Stimulated activated CD4-positive, alpha-beta T cell treated with anti-CD3 and anti-CD28 coated beads, Interleukin-4, amount 100 ng/mL, for 1 hour (primary cell): ENCODE measurements around the gene NCAM1.
"Not testable (repeated sequence)": the region's sequence is repeated elsewhere in the genome, so short reads cannot be mapped to it uniquely, and the experiment has no call there.

ENCODE experiments used
- DNase-seq: peaks from one replicate; pipeline ENCODE4 v3.0.0-alpha.2; 2020

Gene NCAM1

DNA sequence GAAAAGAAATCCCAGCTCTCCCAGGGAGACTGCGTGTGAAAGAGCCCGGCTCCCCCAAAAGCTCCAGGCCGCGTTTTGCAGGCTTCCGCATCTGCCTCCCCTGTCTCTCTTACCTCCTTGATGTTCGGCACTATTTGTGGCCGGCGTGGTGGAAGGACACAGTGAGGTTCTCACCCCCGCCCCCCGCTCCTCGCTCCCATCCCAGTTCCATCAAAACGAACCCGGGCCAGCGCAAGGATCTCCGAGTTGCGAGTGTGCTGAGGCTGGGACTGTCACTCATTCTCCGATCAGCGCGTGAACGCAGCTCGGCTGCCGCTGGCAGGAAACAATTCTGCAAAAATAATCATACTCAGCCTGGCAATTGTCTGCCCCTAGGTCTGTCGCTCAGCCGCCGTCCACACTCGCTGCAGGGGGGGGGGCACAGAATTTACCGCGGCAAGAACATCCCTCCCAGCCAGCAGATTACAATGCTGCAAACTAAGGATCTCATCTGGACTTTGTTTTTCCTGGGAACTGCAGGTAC is at the start of gene NCAM1:
Gene NCAM1 (plus strand): TSS at position 275 of the 523 bp plus-strand sequence.
- DNase-seq: peak; percentile 21

DNA sequence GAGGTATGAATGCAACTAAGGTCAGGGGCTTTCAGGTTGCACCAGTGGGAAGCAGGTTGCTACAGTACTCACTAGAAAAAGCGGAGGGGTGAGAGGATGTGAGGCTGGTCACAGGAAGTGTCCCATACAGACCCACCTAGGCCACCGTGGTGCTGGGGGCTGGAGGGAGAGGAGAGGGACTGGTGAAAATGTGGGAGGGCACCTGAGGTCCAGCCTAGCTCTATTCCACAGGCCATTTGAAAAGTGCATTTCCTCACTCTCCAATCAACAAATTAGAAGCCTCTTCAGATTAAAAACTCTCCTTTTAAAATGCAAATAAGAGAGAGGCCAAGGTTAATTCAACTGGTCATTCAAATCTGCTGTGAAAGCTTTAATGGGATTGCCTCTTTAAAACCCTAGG is 38.6 kb upstream of the NCAM1 start:
- DNase-seq: no peak

DNA sequence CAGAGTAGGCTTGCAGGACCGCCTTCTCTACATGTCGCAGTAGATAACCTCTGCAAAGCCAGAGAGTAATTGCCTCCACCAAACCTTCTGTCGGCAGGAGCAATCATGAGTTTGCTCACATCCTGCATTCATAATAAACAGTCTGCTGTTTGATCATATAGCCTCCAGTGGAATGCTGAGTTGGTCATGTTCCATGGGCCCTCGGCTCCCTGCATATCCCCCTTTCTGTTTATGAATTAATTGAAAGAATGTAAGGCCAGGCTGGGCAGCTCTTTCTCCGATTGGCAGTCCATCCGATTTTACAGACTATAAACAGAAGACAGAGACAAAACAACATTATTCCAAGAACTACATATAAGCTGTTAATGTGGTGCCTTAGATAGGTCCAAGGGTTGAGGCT is 36.4 kb upstream of the NCAM1 start:
- not testable (repeated sequence) for DNase-seq

DNA sequence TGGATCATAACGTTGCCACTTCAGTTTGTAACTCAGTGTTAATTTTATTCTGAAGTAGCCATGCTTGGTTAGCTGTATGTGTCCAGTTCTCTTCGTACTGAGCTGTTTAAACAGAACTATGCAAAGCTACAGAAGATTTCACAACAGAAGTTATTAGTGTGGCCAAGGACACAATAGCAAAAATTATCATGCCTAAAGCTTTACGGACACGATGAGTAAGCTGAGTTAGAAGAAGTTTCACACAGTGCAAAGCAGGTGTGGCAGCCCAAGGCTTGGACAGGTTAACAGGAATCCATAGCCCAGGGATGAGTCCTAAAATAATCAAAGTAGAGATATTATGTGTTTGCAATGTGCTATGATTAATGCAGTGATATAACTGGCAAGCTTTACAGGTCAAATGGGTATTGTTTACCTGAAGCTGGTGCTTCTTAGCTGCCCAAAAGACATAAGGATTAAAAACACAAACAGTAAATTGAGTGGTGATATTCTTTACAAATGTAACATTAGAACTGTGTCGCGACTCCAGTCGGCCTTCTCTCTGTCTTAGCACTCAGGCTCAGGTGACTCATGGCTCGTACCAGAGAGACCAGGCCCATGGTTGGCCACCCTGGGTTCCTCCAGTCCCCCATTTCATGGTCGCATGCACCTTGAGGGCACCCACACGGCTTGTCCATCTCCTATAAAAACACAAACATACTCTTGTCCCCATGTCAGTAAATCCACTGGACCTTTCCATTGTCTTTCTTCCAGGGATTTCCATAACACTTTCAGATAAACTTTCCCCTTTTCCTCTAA is 35.5 kb upstream of the NCAM1 start:
- no peak for DNase-seq

DNA sequence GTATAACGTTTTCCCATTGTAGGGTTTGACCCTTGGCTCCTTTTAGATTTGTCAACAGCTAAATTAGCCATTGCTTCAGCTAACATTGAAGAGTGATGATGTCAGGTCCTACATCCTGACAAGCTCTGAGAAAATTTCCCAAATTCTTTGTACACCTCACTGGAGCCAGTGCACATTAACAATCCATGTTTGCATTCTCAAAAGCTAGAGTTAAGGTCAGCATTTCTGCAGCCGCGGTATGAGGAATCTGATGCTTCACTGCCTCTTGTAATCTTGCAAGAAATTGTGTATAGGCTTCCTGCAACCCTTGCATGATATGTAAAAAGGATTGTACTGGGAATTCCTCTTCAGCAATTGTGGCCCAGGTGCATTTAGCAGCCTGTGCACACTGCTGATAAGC is 33.1 kb upstream of the NCAM1 start:
- no peak for DNase-seq

DNA sequence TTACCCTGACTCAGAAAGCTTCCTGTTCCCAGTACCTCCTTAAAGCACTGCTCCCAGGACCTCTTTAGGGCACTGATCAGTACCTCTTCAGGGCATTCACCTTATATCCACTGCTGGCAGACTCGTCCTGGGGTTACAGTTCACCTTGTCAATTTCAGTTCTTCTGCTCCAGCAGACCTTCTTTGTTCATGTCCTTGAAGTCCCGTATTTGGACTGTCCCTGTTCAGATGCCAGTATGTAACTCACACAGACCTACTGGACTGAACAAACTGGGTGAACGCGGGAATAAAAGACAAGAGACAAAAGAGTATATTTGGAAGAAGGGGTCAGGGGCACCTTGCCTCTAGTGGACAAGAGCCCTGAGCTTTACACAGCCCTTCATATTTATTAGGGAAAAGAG is 31.8 kb upstream of the NCAM1 start:
- DNase-seq: no peak

DNA sequence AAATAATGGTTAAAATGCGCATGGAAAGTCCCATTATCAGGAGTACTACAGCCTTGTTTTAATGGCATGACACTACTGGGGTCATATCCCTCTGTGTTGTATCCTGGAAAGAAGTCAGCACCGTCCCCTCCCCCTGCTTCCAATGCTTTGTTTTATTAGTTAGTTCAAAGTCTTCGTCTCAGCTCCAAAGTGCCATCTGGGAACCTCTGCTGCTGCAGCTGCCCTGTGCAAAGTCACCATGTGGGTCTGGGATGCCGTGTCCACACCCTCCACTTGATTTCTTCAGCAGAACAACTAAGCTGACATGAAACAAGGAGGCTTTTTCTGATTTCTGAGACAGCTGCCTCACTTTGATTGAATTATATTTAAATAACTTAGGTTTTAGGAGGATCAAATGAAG is 29.5 kb upstream of the NCAM1 start:
- no peak for DNase-seq

DNA sequence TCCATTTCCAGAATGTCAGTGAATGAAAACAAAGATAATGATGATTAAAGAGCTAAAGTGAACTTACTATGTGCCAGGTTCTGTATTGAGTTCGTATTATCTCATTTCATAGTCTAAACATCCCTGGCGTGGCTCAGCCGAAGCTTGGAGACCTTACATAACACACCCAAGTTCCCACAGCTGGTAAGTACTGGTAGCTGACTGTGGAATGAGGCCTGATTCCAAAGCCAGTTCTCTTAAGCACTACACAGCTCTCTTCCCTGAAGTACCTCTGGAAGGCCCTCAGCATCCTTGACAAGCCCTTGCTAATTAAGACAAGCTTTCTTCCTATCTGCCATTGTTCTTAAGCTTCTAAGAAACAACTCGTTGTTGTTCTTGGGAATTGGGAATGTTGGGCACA is 28.6 kb upstream of the NCAM1 start:
- no peak for DNase-seq

DNA sequence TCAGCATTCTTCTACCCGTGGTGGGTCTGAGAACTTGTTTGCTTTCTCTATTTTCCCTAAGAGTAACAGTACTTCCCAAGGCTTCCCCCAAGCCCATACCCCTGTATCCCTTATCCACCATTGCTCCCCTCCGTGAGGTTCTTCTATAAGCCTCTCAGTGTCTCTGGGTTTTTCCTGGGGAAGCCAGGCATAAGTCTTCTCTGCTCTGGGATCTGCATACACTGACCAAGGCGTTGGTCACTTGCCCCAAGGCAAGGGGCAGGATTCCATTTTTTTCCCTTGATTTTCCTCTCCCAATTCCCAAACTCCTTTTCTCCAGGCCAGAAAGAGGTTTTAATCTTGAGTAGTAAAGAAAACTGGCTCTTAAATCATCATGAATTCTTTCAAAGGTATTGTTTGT is 27.2 kb upstream of the NCAM1 start:
- DNase-seq: no peak

DNA sequence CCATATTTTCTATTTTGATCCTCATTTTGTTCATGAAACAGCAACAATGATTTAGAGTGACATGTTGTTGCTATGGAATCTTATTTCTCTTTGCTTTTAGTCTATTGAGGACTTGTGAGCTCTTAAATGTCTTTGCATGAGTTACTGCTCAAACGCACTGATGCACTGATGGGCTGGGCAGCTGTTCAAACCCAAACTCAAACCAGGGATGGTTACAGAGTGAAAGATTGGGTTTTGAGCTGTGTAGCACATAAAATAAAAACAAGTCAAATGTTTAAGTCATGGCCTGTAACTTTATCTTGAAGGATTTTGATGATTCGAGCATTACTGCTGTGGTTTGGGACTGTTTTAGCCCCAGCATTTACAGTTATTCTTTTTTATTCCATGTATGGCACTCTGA is 20.1 kb upstream of the NCAM1 start:
- no peak for DNase-seq

DNA sequence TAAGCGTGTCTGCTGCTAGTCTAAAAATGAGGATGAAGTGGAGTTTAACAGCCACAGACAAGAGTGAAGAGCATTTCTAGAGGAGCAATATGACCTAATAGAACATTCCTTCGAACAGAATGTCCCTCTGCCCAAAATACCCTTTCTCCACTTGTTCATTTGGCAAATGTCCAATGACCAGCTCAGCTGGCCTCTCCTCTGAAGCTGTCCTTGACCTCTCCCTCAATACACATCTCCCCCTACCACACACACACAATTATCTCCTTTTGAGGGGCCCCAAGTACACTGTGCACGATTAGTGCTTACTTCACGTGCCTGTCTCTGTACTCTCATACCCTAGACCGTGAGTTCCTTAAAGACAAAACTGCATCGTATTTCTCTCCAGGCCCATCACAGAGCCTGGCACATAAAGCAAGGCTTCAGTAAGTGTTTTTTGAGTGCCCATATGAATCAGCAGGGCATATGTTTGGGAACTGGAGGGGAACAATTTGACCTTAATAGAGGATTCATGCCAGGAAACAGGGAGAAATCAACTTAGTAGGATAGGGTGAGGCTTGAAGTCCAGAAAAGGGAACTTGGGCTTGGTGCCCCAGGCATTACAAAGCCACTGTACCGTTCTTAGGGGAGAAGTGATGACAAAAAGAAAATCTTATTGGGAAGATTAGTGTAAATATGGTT is 18.1 kb upstream of the NCAM1 start:
- DNase-seq: no peak

DNA sequence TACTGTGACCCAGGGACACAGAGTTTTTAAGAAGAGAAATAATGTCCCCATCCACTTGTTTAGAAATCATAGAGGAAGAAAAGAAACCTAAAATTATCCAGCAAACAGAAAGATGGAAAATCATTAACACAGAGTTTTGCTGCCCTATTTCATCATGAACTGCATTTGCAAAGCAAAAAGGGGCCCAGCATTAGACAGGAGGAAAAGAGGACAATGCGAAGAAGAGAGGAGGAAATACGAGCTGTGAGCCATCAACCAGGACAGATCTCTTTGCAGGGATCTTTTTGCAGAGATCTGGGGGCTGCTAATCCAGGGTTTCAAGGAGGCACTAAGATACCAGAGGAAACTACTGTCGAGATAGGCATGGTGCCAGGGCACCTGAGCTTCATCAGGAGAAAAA is 14.4 kb upstream of the NCAM1 start:
- no peak for DNase-seq

DNA sequence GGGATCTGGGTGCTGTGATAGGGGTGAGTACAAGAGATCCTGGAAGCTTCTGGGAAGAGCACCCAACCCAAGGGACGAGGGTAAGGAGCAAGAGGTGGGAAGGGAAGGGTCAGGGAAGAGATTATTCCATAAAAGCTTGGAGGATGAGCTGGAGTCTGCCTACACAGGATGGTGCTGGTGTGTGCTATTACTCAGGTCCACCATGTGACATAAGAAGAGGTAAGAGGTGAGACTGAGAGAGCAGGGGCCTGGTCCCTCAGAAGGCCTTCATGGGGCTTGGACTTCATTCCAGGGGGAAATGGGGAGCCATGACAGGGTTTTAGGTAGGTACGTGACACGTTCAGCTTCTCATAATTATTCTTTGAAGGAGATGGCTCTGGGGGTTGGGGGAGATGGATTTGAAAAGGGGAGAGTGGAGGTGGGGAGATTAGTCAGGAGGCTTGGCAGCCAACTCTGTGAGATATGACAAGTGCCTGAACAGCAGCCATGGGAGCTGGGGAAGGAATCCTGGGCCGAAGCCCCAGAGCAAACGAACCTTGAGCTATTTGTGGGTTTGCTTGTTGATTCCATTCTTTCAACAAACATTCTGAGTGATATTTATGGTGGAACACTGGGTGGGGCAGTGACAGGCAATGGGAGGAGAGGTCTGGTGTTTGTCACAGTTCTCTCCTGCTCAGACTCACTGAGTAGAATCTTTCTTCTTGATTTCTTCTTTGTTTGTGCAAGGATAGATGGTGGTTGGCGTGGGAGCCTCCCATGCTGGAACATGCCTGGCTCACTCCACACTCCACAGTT is 11.2 kb upstream of the NCAM1 start:
- no peak for DNase-seq

DNA sequence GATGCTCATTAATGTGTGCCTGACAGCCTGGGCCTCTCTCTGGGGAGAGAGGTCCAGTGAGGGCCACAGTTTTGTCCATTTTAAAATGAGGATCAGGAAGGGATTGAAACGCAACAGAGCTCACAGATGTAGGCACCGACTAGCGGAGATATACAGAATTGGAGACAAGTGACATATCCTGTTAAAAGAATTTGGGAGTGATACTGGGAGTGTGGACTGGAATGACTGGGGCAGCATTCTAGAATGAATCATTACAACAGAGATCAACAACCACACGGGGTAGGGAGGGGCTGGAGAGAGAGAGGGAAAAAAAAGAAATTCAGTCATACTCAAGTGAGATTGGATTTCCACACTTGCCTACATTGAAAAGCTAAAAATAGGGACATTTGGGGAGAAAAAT is 2.5 kb upstream of the NCAM1 start:
- DNase-seq: no peak

DNA sequence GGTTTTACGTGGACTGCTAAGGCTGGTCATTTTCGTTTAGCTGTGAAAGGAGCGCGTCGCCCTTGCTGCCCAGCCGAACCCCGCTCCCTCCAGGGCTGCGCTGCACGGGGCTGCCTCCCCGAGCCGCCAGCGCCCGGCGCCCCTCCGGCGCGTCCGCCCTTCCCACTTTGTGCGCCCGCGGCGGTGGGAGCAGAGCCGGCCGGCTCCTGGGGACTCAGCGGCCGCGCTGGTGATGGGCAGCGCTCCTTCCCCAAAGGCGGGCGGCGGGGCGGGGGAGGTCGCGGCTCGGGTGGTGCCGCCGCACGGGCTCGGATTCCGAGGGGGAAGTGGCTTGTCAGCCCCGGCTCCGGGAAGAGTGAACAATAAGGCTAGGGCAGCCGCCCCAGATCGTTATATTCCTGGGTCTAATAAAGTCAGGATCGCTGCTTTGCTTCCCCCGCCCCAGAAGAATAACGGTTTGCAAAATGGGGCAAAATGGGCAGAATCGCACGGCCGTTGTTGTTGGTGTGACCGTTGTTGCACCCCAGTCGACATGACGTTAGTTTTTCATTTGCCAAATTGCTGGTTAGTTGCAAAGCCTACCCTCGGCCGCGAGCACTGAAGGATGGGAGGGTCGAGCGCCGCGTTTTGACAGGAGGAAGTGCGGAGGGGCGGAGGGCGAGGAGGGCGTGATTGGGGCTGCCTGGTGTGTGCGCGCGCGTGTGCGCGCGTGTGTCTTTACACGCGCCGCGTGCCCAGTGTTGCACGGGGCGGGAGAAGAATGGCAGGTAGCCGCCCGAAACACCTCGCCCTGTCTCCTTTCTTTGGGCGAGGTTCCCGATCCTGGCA is 745 bp downstream of the NCAM1 start:
- no peak for DNase-seq

DNA sequence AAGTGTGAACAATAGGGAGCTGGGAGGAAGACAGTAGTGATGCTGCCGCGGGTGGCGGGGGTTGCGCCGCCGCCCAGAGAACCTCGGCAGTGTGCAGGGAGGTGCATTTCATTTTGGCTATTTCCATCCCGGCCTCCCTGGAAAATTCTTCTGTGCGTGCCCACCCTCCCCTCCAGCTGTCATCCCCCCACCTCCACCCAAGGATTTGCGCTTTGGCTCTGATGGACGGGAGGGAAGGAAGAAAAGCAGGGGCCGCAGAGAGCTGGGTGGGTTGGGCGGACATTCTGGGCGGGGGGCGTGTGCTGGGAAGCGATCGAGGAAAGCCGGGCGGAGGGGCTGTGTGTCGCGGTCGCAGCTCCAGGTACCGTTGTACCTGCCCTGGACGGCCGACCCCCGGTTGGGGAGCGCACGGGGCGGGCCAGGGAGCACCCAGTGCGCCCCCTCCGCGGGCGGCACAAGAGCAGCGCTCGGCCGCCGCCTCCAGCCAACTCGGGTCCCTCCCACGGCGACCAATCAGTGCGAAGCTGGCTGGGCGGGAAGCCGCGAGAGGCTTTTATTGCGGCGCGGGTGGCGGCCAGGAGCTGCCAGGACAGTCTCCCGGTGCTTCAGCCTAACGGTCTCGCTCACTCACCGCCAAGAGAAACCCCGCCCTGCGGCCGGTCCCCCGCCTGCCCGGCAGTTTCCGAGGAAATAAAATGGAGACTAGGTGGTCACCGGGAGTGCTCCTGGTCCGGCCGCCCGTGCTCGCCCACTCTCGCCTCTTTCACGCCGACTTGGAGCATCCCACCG is 1.6 kb downstream of the NCAM1 start:
- no peak for DNase-seq

DNA sequence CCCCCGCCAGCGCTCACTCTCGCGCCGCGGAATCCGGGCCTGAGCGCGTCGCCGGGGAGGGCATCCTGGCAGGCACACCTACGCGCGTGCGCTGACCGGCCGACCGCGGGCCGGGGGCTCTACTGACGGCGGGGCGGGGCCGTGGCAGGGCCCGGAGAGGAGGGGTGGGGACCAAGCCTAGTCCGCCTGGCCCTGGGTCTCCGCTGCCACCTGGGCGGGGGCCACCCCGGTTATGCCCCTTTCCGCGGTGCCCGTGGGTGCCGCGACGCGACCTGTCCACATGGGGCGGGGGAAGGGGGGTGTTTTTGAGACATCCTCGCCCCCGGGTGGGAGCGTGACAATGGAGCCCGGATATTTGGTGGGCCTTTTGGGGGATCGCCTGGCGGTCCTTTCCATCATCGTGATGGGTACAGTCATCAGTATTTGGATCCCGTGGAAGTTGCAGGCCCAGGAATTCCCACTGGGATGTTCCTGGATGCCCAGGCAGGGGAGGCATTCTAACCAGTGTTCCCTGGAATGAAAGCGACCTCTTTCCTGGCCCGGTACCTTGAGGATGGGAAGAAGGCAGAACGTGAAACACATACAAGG is 2.2 kb downstream of the NCAM1 start:
- DNase-seq: no peak

DNA sequence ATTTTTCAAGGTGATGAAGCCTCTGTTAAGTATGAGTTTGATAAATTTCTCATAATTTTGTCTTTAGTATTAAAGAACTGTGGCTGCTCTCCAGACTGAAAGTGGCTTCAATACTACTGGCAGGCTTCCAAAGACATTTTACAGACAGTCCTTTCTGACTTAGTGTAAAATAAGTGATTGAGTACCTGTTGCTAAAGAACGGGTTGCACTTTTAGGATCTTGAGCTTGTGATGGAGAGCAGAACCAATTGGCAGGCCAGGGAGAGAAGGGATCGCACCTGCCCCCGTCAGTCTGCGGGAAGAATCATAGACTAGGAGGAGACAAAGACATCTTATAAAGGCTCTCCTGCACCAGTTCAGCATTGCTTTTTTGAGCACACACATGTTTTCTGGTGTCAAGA is 4.4 kb downstream of the NCAM1 start:
- no peak for DNase-seq

DNA sequence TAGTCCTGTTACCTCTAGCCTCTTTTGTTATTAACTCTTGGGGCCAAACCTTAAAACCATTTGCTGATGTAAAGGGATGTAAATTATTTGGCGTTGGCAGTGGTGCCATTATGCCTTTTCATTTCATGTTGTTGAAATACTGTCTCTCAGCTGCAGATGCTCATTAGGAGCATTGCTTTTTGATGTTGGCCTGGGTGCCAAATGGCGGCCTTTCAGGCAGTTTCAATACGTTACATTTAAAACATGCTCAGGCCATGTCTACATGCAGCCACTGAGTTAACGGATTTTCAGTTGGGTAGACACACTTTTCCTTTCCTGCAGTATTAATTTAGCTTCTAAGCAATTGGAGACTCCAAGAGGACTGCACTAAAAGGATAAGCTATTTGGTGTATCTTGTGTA is 5.3 kb downstream of the NCAM1 start:
- DNase-seq: no peak

DNA sequence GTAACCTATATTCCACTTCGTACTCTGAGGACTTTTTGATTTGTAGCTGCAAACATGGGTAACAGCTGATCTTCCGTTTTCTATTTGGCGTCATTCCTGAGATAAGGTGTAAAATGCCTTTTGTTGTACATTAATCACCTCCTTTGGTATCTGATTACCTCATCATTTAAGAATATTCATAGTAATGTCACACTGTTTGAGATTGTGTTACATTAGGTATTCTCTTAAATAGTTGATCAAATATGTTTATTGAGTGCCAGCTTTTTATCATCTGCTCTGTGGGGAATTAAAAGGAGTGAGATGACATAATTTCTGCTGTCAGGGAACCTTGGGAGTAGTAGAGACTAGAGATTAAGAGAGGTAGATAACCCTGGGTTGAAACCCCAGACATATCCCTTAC is 5.9 kb downstream of the NCAM1 start:
- no peak for DNase-seq

DNA sequence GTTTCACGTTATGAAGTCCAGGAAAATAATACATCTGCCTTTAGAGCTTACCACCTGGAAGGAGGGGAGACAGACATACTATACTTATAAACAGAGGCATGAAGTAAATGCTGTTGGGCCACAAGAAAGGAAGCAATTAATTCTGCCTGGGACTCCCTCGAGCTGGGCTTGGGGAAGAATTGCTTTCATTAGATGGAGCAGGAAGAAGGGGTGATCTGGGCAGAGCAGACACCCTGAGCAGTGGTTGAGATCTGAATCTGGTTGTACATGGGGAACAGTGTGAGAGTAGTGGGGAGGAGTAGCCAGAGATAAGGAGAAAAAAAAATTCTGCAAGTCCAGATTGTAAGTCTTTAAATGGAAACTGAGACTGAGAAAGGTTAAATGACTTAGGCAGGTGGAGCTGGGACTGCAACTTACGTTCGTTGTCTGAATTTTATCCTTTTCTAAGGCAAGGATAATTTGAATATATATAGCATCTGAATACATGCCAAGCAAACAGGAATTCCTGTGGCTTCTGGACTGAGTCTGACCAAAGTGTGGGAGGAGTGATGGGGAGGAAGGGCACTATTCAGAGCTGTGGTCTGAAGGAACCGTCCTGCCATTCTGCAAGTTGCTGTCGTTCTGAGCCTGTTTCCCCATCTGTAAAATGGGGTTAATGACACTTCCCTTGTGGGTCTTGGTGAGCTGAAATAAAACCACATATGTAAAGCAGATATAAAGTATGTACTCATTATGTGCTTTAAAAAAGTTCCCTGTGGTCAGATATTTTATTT is 7.9 kb downstream of the NCAM1 start:
- DNase-seq: no peak
